Neural crest cell (in vitro differentiated cells): ENCODE results near the gene GPR21. TPM values are rescaled to one million over a fixed set of nuclear protein-coding genes. Genes with fewer than 3 reads are reported as not detected.

Source experiments
- DNase-seq: peaks from one replicate; pipeline ENCODE4 v3.0.0; 2021; ENCODE audit warnings: low read depth, mixed read lengths, low spot score
- H3K27ac Mint-ChIP-seq: one replicate; pipeline ENCODE4 v1.8.0; 2021; ENCODE audit warnings: mild to moderate bottlenecking, mixed read lengths; ENCODE audit not compliant: unreplicated experiment
- H3K27me3 Mint-ChIP-seq: 2 replicates; pipeline ENCODE4 v1.8.0; 2021; ENCODE audit warnings: low read depth, mild to moderate bottlenecking, mixed read lengths
- H3K36me3 Mint-ChIP-seq: 2 replicates; pipeline ENCODE4 v1.8.0; 2021; ENCODE audit warnings: low read depth, mild to moderate bottlenecking, mixed read lengths
- H3K4me1 Mint-ChIP-seq: 2 replicates; pipeline ENCODE4 v1.8.0; 2021; ENCODE audit warnings: mixed read lengths
- H3K4me3 Mint-ChIP-seq: one replicate; pipeline ENCODE4 v1.8.0; 2021; ENCODE audit warnings: mild to moderate bottlenecking, mixed read lengths
- H3K9me3 Mint-ChIP-seq: 2 replicates; pipeline ENCODE4 v1.8.0; 2021; ENCODE audit warnings: mixed read lengths
- CTCF ChIP-seq: fragments of 200-600 bp; sonication (generic); conservative IDR thresholded peaks from 2 replicates; pipeline ENCODE4 v1.5.0; 2021; ENCODE audit warnings: antibody characterized with exemption, mild to moderate bottlenecking
- long read RNA-seq: library from polyadenylated mRNA; unstranded; transcript quantifications from one replicate; pipeline ENCODE4 v2.0.0, GENCODE V29; 2020
- total RNA-seq: library from RNA; stranded (reverse); gene quantifications from 2 replicates; pipeline ENCODE4 v1.2.1, GENCODE V29; 2021

GPR21 gene
- 1.0 TPM in 1 of 2 replicates, not detected in the other for total RNA-seq
- long read RNA-seq: 0 reads

GRCh38 chr9:123033352-123033751, at the start of gene GPR21:
Gene GPR21, plus strand, starts transcription at chr9:123033667. Its CDS starts 900 bp downstream, at chr9:123034567.
- Mint-ChIP-seq H3K4me3 (peak within 1 kb of the TSS; percentile 50), H3K27ac (peak within 1 kb of the TSS; percentile 88), H3K9me3 (no peaks in the 10 kb centered on the region)

GRCh38 chr9:122986010-122986409, 47.5 kb upstream of the GPR21 start:
- TF ChIP-seq CTCF: no peak
- H3K4me1 Mint-ChIP-seq: no peaks in the 10 kb centered on the region
- no peaks in the 10 kb centered on the region for H3K27me3 Mint-ChIP-seq
- no peak overlapping the region for H3K4me3 Mint-ChIP-seq
- no peak overlapping the region for H3K27ac Mint-ChIP-seq
- no peaks in the 10 kb centered on the region for H3K9me3 Mint-ChIP-seq
- peaks cover 6% of the 10 kb centered on the region for H3K36me3 Mint-ChIP-seq
- DNase-seq: no peak

More at GRCh38 chr9:123033352-123033751, at the start of gene GPR21:
- TF ChIP-seq CTCF: no peak
- H3K27me3 Mint-ChIP-seq: no peaks in the 10 kb centered on the region
- peaks cover 28% of the 10 kb centered on the region for H3K4me1 Mint-ChIP-seq
- H3K36me3 Mint-ChIP-seq: no peaks in the 10 kb centered on the region
- DNase-seq: no peak

- H3K4me3 Mint-ChIP-seq: no peak overlapping the region
- no peaks in the 10 kb centered on the region for H3K27me3 Mint-ChIP-seq
- TF ChIP-seq CTCF: no peak
- no peak for DNase-seq
- H3K36me3 Mint-ChIP-seq: peaks cover 6% of the 10 kb centered on the region
- H3K9me3 Mint-ChIP-seq: no peaks in the 10 kb centered on the region
- H3K27ac Mint-ChIP-seq: no peak overlapping the region
- no peaks in the 10 kb centered on the region for H3K4me1 Mint-ChIP-seq
Observed at GRCh38 chr9:122988141-122988540, 45.3 kb upstream of the GPR21 start.

GRCh38 chr9:122988920-122989621, 44.4 kb upstream of the GPR21 start:
- no peaks in the 10 kb centered on the region for H3K4me1 Mint-ChIP-seq
- peaks cover 6% of the 10 kb centered on the region for H3K36me3 Mint-ChIP-seq
- no peaks in the 10 kb centered on the region for H3K27me3 Mint-ChIP-seq
- DNase-seq: no peak
- H3K4me3 Mint-ChIP-seq: no peak overlapping the region
- TF ChIP-seq CTCF: no peak
- no peak overlapping the region for H3K27ac Mint-ChIP-seq
- H3K9me3 Mint-ChIP-seq: no peaks in the 10 kb centered on the region

- no peak for DNase-seq
- Mint-ChIP-seq H3K4me3 (no peak overlapping the region), H3K36me3 (peaks cover 3% of the 10 kb centered on the region), H3K27ac (no peak overlapping the region), H3K4me1 (no peaks in the 10 kb centered on the region), H3K9me3 (no peaks in the 10 kb centered on the region), H3K27me3 (no peaks in the 10 kb centered on the region)
- peak; percentile 81 for TF ChIP-seq CTCF
Observed at GRCh38 chr9:122991370-122991830, 42.1 kb upstream of the GPR21 start.
